Measurements from ENCODE around the gene TMEM247.

DNA sequence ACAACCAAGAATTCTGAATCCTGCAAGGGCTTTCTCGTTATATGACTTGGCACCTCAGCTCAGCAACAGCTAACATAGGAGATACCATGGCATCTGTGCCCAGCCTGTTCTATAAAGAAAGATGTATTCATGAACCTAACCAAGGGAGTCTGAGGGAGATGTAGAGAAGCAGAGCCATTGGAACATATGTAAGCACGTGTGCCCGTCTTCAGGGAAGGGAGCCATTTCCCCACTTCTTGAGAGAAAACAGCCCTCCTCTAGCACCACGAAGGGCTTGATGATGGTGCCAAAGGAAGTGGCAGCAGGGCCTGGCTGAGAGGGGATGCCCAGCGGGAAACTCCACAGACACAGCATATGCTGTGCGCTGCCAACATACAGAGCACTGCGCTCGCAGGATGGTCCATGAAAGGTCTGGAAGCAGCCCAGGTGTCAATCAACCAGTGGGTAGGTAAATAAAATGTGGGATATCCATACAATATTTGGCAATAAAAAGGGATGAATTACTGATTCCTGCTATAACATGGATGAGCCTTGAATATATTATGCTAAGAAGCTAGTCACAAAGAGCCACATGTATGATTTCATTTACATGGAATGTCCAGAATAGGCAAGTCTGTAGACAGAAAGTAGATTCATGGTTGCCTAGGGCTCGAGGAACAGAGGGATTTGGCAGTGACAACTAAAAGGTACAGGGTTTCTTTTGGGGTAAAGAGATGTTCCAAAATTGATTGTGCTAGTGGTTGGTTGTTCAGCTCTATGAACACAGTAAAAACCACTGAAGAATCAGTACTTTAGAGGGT lies 16.1 kb downstream of the TMEM247 start:
- TF ChIP-seq, protein P1, sequence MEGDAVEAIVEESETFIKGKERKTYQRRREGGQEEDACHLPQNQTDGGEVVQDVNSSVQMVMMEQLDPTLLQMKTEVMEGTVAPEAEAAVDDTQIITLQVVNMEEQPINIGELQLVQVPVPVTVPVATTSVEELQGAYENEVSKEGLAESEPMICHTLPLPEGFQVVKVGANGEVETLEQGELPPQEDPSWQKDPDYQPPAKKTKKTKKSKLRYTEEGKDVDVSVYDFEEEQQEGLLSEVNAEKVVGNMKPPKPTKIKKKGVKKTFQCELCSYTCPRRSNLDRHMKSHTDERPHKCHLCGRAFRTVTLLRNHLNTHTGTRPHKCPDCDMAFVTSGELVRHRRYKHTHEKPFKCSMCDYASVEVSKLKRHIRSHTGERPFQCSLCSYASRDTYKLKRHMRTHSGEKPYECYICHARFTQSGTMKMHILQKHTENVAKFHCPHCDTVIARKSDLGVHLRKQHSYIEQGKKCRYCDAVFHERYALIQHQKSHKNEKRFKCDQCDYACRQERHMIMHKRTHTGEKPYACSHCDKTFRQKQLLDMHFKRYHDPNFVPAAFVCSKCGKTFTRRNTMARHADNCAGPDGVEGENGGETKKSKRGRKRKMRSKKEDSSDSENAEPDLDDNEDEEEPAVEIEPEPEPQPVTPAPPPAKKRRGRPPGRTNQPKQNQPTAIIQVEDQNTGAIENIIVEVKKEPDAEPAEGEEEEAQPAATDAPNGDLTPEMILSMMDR (IDR thresholded peaks at IDR 0.05): no peak
- TF ChIP-seq POLR2A (IDR thresholded peaks at IDR 0.05): no peak
